HG03103 (cell line): Measurements from ENCODE around the gene UBXN7.
"Not testable (repeated sequence)": the region's sequence is repeated elsewhere in the genome, so short reads cannot be mapped to it uniquely, and the experiment has no call there.

Experiments used
- ATAC-seq: cut with Tn5 transposase; IDR thresholded peaks from one replicate; pipeline ENCODE4 v1.9.1; 2021; ENCODE audit warnings: low read depth; ENCODE audit not compliant: unreplicated experiment

UBXN7 gene

DNA sequence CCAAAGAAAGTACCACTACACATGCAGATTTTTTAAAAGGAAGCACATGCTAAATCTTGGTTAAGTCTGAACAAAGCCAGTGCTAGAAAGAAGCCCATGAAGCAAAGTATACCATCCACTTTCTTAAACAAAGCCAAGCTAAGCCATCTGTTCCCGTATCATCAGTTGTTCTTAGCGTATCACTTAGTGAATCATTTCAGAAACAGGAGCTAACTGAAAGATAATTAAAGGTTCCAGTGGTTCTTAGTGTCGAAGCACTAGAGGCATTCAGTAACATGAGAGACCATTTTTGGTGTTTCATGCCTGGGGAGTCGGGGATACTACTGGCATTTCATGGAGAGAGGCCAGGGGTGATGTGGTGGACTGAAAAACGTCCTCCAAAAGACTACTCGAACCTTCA, 12.8 kb downstream of the UBXN7 start:
- ATAC-seq, result no peak

DNA sequence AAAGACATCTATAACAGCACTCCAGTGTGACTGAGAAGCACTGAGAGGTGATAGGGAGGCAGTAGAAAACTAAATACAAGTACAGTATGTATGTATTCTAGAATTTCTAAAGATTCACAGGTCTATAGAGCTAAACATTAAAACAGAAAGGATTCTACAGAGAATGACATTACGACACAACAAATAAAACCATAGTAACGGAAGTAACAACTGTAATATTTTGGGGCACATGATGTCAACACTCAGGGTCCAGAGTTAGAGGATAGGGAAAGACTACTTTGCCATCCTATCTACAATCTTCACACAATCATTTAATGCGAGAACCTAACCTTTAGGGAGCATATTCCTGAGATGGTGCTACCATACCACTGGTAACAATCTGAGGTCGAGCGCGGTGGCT, 13.6 kb downstream of the UBXN7 start:
- ATAC-seq, result no peak

DNA sequence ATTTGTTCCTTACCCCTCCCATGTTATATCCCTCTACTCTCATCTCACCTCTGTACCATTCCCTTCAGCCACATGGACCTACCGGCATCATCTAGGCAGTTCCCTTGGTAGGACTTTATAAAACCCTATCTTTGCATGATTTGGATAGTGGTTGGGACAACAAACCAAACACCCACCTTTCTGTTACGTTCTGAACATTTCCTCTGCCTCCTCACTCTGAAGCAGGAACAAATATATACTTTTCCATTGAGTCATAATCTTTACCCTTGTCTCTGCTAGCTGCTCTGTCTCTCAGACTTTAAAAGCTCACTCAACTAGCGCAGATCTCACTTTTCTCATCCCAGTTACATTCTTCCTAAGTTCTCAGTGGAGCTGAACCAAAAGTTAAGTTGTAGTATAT, 17.8 kb downstream of the UBXN7 start:
- ATAC-seq, result no peak

DNA sequence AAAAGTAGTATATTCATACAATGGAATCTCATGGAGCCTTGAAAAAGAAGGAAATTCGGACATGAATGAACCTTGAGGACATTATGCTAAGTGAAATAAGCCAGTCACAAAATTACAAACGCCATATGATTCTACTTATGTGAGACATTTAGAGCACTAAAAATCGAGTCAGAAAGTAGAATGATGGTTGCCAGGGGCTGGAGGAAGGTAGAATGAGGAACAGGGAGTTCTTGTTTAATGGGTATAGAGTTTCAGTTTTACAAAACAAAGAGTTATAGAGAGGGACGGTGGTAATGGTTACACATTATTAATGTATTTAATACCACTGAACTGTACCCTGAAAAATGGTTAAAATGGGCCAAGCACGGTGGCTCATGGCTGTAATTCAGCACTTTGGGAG, 19.5 kb downstream of the UBXN7 start:
- no peak for ATAC-seq

DNA sequence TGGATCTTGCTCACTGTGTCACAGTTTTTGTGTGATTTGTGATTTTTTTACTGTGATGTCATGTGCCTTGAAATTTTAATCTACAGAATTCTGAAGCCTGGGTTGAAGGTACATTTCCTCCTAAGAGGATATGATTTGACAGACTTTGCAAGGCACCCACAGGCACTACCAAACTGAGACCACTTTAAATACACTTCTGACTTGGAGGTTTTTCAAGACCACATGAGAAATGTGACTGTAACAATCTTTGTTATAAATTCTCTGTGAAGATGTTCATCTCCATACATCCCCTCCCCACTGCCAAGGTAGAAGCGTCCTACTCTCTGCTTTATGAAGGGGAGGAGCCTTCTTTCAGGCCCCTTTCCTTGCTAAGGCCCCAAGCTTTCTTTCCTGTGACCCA, 22.8 kb downstream of the UBXN7 start:
- ATAC-seq, result no peak

DNA sequence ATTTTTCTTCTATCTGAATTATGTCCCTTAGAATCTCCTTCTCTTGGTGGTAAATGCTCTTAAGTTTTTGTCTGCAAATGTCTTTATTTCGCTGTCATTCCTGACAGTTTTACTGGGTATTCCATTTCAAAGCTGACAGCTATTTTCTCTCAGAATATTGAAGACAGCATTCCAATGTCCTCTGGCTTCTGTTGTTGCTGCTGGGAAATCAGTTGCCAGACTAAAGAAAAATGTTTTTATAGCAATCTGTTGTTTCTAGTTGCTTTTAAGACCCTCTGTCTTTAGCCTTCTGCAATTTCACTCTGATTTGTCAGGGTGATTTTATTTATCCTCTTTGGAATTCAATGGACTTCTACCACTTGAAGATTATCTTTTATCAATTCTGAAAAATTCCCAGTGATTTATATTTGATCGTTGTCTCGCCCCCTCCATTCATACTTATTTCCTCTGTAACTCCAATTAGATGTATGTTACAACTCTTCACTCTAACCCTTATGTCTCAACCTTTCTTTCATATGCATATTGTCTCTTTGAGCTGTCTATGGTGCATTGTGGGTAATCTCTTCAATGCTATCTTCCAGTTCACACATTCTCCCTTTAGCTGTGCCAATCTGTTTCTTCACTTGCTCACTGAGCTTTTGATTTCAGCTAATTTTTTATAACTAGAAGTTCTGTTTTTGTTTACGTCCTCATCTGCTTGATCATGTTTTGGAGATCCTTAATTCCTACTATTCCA, 23.5 kb downstream of the UBXN7 start:
- ATAC-seq, result no peak

DNA sequence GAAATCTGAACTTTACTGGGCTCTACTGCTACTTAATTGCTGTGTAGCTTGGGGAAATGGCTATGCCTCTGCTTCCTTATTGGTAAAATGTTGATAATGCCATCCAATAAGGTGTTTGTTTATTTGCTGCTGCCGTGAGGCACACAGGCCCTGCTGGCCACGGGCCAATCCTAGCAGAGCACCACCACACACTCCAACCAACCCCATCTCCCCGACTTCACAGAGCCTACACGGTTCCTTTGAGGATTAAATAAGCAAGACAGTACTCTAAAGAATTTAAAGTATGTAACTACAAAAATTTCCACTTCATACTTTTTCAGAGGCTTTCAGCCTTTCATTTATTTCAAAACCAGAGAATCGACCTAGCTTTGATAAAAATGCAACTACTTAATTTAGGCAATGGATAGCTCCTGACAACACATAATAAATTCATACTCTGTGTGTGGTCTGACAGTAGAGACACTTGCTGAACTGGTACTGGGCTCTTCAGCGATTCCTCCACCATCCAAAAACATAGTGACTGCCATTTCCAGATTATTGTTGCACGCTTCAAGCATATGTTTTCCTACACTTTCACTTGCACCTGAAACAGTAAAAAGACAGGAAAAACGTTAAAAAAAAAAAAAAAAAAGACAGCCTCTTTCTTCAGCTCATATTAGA, 25.3 kb downstream of the UBXN7 start:
- no peak for ATAC-seq

DNA sequence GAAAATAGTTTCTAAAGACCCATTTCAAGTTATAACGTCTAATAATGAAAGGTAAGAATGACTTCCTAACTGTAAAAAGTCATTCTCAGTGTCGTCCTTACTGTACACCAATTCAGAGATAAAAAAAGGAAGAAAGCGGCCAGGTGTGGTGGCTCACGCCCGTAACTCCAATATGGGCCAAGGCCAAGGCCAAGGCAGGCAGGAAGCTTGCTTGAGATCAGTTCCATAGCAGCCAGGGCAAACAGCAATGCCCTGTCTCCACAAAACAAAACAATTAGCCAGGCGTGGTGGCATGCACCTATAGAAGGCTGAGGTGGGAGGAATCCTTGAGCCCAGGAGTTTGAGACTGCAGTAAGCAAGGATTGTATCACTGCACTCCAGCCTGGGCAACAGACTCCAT, 31.9 kb downstream of the UBXN7 start:
- no peak for ATAC-seq

DNA sequence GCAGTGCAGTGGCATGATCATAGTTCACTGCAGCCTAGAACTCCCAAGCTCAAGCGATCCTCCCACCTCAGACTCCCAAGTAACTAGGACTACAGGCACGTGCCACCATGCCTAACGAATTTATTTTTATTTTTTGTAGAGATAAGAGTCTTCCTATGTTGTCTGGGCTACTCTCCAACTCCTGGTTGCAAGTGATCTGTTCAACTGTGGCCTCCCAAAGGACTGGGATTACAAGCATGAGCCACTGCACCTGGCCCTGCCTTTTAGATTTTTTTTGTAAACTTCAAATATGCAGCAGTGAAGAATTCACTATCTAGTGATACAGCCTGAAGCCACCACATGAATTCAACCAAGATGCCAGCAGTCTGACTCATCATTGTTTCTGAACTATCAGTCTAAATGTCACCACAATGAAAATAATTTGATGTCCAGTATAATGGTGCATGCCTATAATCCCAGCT, 32.7 kb downstream of the UBXN7 start:
- no peak for ATAC-seq

DNA sequence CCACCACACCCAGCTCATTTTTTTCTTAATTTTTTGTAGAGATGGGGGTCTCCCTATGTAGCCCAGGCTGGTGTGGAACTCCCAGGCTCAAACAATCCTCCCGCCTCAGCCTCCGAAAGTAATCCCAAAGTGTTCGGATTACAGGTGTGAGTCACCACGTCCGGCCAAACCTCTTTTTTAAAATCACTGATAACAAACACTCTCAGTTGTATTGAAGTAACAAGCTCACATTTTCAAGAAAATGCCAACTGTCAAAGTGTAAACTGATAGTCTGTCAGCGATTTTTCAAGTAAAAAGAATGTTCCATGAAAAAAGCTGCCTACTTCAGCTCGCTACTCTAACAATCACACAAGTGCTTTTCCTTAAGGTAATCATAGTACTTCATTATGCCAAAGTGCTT, 33.4 kb downstream of the UBXN7 start:
- ATAC-seq, result no peak

DNA sequence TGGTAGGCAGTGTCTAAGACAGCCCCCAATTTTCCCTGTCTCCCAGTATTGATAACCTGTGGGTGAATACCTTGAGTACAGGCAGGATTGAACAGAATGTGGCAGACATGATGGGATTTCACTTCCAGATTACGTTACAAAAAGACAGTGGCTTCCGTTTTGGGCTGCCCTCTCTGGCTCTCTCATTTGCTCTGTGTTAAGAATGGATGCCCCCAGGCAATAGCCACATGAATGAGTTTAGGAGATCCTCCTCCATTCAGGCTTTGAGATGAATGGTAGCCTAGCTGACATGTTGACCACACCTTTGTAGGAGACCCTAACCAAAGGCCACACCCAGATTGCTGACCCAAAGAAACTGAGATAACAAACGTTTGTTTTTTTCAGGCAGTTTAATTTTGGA, 34.3 kb downstream of the UBXN7 start:
- no peak for ATAC-seq

DNA sequence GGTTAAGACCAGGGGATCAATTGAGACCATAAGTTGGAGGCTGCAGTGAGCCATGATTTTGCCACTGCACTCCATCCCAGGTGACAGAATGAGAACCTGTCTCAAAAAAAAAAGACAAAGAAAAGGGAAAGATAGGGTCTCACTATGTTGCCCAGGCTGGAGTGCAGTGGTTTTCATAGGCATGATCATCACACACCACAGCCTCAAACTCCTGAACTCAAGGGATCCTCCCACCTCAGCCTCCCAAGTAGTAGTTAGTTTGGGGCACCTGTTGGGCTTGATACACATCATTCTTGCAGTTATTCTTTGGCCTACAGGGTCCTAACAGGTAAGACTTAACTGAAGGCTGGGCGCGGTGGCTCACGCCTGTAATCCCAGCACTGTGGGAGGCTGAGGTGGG, 42.1 kb downstream of the UBXN7 start:
- ATAC-seq, result no peak

DNA sequence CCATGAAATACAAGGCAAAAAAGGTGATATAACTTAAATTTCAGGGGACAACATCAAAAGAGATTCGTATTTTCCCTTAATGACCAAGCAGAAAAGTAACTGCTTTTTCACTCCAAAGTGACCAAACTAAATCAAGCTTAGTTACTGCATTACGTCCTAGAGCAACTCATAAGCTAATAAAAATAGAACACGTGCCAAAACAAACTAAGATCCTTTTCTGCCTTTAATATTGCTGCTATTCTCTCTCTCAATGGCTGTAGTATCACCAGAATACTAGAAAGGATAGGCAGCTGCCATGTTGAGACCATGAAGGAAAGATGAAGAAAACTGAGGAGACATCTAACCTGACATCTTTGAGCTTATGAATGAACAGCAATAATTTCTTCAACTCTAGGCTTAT, 43.3 kb downstream of the UBXN7 start:
- ATAC-seq, result no peak

DNA sequence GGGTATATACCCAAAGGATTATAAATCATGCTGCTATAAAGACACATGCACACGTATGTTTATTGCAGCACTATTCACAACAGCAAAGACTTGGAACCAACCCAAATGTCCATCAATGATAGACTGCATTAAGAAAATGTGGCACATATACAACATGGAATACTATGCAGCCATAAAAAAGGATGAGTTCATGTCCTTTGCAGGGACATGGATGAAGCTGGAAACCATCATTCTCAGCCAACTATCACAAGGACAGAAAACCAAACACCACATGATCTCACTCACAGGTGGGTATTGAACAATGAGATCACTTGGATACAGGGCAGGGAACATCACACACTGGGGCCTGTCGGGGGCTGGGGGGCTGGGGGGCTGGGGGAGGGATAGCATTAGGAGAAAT, 44.3 kb downstream of the UBXN7 start:
- not testable (repeated sequence) for ATAC-seq

DNA sequence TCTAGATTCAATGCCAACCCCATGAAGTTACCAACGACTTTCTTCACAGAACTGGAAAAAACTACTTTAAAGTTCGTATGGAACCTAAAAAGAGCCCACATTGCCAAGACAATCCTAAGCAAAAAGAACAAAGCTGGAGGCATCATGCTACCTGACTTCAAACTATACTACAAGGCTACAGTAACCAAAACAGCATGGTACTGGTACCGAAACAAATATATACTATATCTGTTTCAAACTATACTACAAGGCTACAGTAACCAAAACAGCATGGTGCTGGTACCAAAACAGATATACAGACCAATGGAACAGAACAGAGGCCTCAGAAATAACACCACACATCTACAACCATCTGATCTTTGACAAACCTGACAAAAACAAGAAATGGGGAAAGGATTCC, 45.4 kb downstream of the UBXN7 start:
- ATAC-seq, result not testable (repeated sequence)

DNA sequence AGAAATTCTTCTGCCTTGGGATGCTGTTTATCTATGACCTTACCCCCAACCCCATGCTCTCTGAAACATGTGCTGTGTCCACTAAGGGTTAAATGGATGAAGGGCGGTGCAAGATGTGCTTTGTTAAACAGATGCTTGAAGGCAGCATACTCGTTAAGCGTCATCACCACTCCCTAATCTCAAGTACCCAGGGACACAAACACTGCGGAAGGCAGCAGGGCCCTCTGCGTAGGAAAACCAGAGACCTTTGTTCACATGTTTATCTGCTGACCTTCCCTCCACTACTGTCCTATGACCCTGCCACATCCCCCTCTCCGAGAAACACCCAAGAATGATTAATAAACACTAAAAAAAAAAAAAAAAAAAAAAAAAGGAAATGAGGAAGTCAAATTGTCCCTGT, 46.2 kb downstream of the UBXN7 start:
- ATAC-seq, result not testable (repeated sequence)

DNA sequence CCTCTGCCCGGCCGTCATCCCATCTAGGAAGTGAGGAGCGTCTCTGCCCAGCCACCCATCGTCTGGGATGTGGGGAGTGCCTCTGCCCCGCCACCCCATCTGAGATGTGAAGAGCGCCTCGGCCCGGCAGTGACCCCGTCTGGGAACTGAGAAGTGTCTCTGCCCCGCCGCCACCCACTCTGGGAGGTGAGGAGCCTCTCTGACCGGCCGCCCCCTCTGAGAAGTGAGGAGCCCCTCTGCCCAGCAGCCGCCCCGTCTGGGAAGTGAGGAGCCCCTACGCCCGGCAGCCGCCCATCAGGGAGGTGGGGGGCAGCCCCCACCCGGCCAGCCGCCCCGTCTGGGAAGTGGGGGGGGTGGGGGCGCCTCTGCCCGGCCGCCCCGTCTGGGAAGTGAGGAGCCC, 46.8 kb downstream of the UBXN7 start:
- not testable (repeated sequence) for ATAC-seq

DNA sequence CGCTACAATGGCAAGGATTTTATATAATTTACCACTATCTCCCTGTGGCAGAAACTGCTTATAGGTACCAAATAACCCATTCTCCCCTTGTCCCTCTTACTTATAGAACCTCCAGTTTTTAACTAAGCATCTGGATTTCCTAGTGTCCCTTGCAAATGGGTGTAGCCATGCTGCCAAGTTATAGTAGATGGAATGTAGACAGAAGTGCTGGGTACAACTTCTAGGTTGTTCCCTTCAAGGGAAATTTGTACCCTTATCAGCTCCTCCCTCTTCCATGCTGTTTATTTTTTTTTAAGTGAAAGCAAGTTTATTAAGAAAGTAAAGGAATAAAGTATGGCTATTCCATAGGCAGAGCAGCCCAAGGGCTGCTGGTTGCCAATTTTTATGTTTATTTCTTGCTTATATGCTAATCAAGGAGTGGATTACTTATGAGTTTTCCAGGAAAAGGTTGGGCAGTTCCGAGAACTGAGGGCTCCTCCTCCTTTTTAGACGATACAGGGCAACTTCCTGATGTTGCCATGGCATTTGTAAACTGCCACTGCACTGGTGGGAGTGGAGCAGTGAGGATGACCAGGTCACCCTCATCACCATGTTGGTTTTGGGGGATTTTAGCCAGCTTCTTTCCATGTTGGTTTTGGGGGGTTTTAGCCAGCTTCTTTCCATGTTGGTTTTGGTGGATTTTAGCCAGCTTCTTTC, 53.9 kb downstream of the UBXN7 start:
- no peak for ATAC-seq

DNA sequence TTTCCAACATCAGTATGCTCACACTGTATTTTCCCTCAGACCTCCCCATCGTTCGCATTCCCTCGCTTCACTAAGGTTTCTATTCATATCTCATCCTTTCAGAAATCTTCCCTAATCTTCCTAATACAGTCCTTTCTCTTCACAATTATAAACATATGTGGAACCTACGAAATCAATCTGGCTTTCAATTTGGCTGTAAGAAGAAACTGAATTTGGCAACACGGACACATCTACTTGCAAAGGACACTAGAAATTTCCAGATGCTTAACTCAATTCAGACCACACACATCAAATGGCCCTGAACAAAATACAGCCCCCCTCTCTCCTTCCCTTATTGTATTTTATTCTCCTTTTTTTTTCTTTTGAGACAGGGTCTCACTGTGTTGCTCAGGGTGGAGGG, 54.9 kb downstream of the UBXN7 start:
- ATAC-seq, result no peak

DNA sequence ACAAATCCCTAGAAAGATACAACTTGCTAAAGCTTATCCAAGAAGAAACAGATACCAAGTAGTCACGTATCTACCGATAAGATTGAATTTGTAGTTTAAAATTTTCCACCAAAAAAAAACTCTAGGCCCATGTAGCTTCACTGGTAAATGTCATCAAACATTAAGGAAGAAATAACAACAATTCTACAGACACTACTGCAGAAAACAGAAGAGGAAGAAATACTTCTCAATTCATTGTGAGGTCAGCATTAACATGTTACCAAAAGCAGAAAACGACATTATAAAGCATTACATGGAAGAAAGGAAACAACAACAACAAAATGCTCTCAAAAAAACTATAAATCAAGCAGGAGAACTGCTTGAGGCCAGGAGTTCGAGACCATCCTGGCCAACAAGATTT, 66.5 kb downstream of the UBXN7 start:
- no peak for ATAC-seq

DNA sequence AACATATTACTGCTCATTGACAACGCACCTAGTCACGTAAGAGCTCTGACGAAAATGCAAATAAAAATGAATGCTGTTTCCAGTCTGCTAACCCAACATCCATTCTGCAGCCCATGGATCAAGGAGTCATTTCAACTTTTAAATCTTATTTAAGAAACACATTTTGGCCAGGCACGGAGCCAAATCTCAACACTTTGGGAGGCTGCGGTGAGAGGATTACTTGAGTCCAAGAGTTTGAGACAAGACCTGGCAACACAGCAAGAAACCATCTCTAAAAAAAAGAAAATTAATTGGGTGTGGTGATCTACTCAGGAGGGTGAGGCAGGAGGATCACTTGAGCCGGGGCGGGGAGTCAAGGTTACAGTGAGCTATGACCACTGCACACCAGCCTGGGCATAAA, 71.6 kb downstream of the UBXN7 start:
- no peak for ATAC-seq

DNA sequence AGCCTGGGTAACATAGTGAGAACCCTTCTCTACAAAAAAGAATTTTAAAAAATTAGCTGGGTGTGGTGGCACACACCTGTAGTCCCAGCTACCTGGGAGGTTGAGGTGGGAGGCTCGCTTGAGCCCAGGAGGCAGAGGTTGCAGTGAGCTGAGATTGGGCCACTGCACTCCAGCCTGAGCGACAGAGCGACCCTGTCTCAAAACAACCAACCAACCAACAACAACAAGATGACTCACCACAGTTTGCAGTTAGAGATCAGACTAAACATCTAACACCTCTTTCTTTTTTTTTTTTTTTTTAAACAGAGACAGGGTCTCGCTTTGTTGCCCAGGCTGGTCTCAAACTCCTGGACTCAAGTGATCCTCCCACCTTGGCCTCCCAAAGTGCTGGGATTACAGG, 73.7 kb downstream of the UBXN7 start:
- not testable (repeated sequence) for ATAC-seq
